Peyer's patch (tissue), 4 donors: ENCODE measurements around the gene RECK. TPM values are rescaled to one million over a fixed set of nuclear protein-coding genes. Genes with fewer than 3 reads are reported as not detected.

ENCODE experiments used
- DNase-seq, 3 donors: peaks; one replicate each; pipeline ENCODE4 v3.0.0-alpha.2; 2017 to 2019
- H3K27ac ChIP-seq, 4 donors: fragments of 200-600 bp; sonication (generic); one replicate each; pipeline ENCODE4 v1.5.1; 2016 to 2019
- H3K27me3 ChIP-seq, 2 donors: fragments of 200-600 bp; sonication (generic); one replicate each; pipeline ENCODE4 v1.5.1; 2019
- H3K36me3 ChIP-seq, 3 donors: fragments of 200-600 bp; sonication (generic); one replicate each; pipeline ENCODE4 v1.5.1; 2016 to 2019
- H3K4me1 ChIP-seq, 4 donors: fragments of 200-600 bp; sonication (generic); one replicate each; pipeline ENCODE4 v1.5.1; 2016 to 2019
- H3K4me3 ChIP-seq, 4 donors: fragments of 200-600 bp; sonication (generic); 1 replicate in 3 of 4; 2 replicates in 1 of 4; pipeline ENCODE4 v1.5.1; 2016 to 2019; ENCODE audit warnings: mild to moderate bottlenecking in 1 of 4
- H3K9me3 ChIP-seq, 4 donors: fragments of 200-600 bp; sonication (generic); one replicate each; pipeline ENCODE4 v1.5.1; 2016 to 2019; ENCODE audit warnings: mild to moderate bottlenecking in 1 of 4
- POLR2A ChIP-seq, 2 donors: fragments of 450-650 bp; IDR thresholded peaks; one replicate each; pipeline ENCODE4 v1.5.1; 2017; ENCODE audit warnings: antibody characterized with exemption in 2 of 2, mild to moderate bottlenecking in 2 of 2, moderate library complexity in 2 of 2
- total RNA-seq, 4 donors: library from RNA; depleted of rRNA; stranded (reverse); fragments of >200 nt; gene quantifications; one replicate each; pipeline ENCODE4 v1.1.0, GENCODE V29; 2016
- TF ChIP-seq, protein P1 (sequence below), 6 experiments: fragments of 450-650 bp in 4 of 6; fragments of 200-600 bp in 2 of 6; sonication (generic) in 1 of 6; IDR thresholded peaks; one replicate each; pipeline ENCODE4 v1.5.1; 2017 to 2019; ENCODE audit warnings: antibody characterized with exemption in 6 of 6, mild to moderate bottlenecking in 3 of 6, moderate library complexity in 1 of 6

The RECK gene
- total RNA-seq, 4 donors from 2014 or later = 1.9 to 8.3 (median 5.9) TPM

DNA sequence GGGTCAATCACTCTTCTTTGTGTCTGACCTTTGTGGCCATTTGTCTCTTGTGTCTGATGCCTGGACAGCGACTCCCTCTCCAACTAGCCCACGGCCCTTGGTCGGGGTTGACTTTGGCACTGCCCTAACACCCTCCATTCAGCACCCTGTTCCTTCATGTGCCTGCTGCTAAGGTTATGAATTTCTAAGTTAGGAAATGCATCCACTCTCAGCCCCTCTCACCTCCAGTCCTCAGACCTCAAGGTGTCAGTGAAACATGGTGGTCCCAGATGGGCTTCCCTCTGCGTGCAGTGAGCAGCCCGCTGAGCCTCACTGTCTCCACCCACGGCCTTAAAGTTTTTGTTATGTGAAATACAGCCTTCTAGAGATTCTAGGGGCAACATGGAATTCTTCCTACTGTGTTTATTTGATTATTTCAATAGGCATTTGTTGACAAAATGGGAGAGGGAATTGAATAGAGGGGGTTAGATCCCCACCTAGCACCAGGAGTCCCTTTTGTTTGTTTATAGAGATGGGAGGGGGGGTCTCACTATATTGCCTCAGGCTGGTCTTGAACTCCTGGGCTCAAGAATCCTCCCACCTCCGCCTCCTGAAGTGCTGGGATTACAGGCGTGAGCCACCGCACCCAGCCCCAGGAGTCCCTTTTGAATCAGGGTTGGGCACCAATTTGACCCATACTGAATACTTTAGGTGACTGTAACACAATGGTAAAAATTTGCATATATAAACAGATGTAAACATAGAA is 98.2 kb downstream of the RECK start:
- Histone ChIP-seq H3K4me1 (peaks cover 0 to 30% (median 5%) of the 10 kb centered on the region in 4 donors), H3K36me3 (no peaks in the 10 kb centered on the region), H3K27me3 (no peaks in the 10 kb centered on the region), H3K9me3 (no peaks in the 10 kb centered on the region), H3K27ac (no peak overlapping the region), H3K4me3 (no peak overlapping the region)
- peak in 2 of 3 donors; percentile 12 to 29 for DNase-seq
- TF ChIP-seq POLR2A (IDR thresholded peaks at IDR 0.05) = no peak
- TF ChIP-seq, protein P1, sequence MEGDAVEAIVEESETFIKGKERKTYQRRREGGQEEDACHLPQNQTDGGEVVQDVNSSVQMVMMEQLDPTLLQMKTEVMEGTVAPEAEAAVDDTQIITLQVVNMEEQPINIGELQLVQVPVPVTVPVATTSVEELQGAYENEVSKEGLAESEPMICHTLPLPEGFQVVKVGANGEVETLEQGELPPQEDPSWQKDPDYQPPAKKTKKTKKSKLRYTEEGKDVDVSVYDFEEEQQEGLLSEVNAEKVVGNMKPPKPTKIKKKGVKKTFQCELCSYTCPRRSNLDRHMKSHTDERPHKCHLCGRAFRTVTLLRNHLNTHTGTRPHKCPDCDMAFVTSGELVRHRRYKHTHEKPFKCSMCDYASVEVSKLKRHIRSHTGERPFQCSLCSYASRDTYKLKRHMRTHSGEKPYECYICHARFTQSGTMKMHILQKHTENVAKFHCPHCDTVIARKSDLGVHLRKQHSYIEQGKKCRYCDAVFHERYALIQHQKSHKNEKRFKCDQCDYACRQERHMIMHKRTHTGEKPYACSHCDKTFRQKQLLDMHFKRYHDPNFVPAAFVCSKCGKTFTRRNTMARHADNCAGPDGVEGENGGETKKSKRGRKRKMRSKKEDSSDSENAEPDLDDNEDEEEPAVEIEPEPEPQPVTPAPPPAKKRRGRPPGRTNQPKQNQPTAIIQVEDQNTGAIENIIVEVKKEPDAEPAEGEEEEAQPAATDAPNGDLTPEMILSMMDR (IDR thresholded peaks at IDR 0.05) = no peak

DNA sequence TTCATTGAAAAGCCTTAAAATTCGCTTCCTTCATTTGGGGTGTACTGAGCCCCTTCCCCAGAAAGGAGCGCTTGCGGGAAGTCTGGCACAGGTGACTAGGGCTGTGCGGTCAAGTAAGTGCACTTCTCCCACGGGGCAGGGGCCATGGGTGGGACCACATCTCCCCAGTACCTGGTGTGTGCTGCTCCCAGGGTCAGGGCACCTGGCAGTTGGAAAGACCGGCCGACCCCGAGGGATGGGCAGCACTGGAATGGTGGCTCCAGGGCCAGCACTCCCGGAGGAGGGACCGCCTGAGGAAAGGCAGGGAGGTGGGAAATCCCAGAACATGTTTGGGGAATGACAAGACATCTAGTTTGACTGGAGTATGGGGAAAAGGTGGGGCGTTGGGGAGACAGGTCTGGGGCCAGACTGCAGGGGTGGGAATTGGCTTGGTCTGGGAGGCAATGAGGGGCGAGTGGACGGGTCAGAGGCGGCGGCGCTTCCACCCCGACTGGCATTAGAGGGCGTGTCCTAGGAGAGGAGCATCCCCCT is 99.1 kb downstream of the RECK start:
- TF ChIP-seq, protein P1 (IDR thresholded peaks at IDR 0.05) = no peak
- no peak for TF ChIP-seq POLR2A (IDR thresholded peaks at IDR 0.05)
- Histone ChIP-seq H3K9me3 (no peaks in the 10 kb centered on the region), H3K27ac (peak overlapping the region; percentile 78 to 91 (median 86)), H3K36me3 (no peaks in the 10 kb centered on the region), H3K27me3 (no peaks in the 10 kb centered on the region), H3K4me3 (peak overlapping the region; percentile 75 to 88 (median 85)), H3K4me1 (peaks cover 0 to 38% (median 10%) of the 10 kb centered on the region in 4 donors)
- peak in 2 of 3 donors; percentile 47 to 48 for DNase-seq

DNA sequence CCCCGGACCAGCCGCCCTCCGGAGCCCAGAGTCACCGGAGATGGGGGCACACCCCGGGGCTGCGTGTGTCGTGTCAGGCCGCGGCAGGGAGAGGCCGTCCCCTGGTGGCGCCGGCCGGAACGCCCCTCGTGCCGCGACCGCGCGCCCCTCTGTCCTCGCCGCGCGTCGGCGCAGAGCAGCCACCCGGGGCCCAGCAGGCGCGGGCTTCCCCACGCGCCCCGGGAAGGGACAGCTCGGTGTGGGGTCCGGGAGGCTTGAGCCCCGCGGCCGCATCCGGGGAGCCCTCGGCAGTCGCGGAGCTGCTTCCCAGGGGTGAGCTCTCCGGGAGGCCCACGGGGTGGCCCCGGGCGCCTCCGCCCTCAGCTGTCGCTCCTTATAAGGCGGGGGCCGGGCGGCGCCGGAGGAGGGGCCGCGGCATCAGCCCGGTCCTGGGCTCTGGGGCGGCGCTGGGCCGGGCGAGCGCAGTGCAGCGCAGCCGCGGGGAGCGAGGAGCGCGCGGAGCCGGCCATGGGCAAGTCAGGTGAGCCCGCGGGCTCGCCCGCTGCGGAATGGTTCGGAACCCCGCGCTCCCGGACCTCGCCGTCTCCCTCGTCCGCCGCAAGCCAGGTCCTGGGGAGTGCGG is 99.7 kb downstream of the RECK start, which contains the start of gene GLIPR2:
Gene GLIPR2 (plus strand): TSS at position 462 of the 622 bp plus-strand sequence. CDS start 46 bp downstream, at position 508.
- H3K27ac ChIP-seq = peak within 1 kb of the TSS; percentile 78 to 91 (median 86)
- H3K27me3 ChIP-seq = no peaks in the 10 kb centered on the region
- H3K9me3 ChIP-seq = no peaks in the 10 kb centered on the region
- peak within 1 kb of the TSS; percentile 75 to 88 (median 85) for H3K4me3 ChIP-seq
- H3K36me3 ChIP-seq = no peaks in the 10 kb centered on the region
- H3K4me1 ChIP-seq = peaks cover 0 to 41% (median 10%) of the 10 kb centered on the region in 4 donors
- DNase-seq = peak; percentile 82 to 92 (median 86)
- TF ChIP-seq, protein P1 (IDR thresholded peaks at IDR 0.05) = peak in 5 of 6 experiments; percentile 14 to 36 (median 26)
- TF ChIP-seq POLR2A (IDR thresholded peaks at IDR 0.05) = peak; percentile 55 to 60

DNA sequence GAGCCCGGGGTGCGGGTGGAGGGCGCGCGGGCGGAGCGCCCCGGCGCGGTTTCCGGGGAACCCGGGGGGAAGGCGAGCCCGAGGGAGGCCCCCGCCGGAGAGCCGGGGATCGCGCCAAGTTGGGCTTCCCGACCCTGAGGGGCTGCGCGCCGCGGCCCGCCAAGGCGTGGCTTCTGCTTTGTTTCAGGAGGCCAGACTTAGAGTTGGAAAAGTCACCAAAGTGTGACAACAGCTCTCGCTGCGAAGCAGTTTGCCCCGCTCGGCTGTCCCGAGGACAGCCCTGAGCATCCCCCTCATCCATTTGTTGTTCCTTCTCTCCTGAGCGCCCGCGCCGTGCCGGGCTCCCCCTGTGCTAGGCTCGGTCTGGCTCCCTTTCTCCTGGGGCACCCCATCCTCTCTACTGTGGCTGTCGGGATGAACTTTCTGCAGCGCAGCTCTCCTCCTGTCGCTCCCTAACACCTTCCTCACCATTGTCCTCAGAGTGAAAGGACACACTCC is 100.2 kb downstream of the RECK start:
- Histone ChIP-seq H3K4me3 (peak overlapping the region; percentile 75 to 88 (median 85)), H3K36me3 (no peaks in the 10 kb centered on the region), H3K27ac (peak overlapping the region; percentile 78 to 91 (median 86)), H3K27me3 (no peaks in the 10 kb centered on the region), H3K9me3 (no peaks in the 10 kb centered on the region), H3K4me1 (peaks cover 0 to 46% (median 10%) of the 10 kb centered on the region in 4 donors)
- TF ChIP-seq, protein P1 (IDR thresholded peaks at IDR 0.05) = no peak
- no peak for TF ChIP-seq POLR2A (IDR thresholded peaks at IDR 0.05)
- DNase-seq = no peak

GRCh38 chr9:36137392-36138004 is 100.8 kb downstream of the RECK start:
- Histone ChIP-seq H3K27ac (peak overlapping the region; percentile 78 to 91 (median 86)), H3K27me3 (no peaks in the 10 kb centered on the region), H3K9me3 (no peaks in the 10 kb centered on the region), H3K4me1 (peaks cover 4 to 52% (median 12%) of the 10 kb centered on the region in 4 donors), H3K36me3 (no peaks in the 10 kb centered on the region), H3K4me3 (peak overlapping the region; percentile 75 to 88 (median 85))
- no peak for TF ChIP-seq POLR2A (IDR thresholded peaks at IDR 0.05)
- TF ChIP-seq, protein P1 (IDR thresholded peaks at IDR 0.05) = no peak
- peak in 1 of 3 donors; percentile 47 for DNase-seq
